Effector CD8-positive, alpha-beta T cell (primary cell): ENCODE data around the gene CLEC3B.
"Not testable (repeated sequence)": the region's sequence is repeated elsewhere in the genome, so short reads cannot be mapped to it uniquely, and the experiment has no call there.

ENCODE experiments used
- DNase-seq: peaks from one replicate; lab custom pipeline; 2025; lab: John Stamatoyannopoulos, UW

CLEC3B gene

DNA sequence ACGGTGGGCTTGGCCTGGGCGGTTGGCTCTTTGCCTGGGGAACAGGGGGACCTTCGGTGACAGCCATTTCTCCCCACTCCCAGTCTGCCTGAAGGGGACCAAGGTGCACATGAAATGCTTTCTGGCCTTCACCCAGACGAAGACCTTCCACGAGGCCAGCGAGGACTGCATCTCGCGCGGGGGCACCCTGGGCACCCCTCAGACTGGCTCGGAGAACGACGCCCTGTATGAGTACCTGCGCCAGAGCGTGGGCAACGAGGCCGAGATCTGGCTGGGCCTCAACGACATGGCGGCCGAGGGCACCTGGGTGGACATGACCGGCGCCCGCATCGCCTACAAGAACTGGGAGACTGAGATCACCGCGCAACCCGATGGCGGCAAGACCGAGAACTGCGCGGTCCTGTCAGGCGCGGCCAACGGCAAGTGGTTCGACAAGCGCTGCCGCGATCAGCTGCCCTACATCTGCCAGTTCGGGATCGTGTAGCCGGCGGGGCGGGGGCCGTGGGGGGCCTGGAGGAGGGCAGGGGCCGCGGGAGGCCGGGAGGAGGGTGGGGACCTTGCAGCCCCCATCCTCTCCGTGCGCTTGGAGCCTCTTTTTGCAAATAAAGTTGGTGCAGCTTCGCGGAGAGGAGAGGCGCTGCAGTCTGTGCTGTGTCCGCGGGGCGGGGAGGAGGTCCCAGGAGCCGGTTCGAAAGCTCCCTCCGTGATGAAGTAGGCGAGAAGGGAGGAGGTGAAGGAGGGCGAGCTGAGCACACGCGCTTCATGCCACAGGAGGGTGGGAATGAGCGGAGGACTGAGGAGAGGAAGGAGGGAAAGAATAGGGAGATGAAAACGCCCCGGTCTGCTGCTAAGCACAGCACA, 9.6 kb downstream of the CLEC3B start:
- DNase-seq = no peak

GRCh38 chr3:45037720-45038455, 11.8 kb downstream of the CLEC3B start:
- DNase-seq = peak; percentile 82

GRCh38 chr3:45041666-45042065, 15.6 kb downstream of the CLEC3B start:
- no peak for DNase-seq

DNA sequence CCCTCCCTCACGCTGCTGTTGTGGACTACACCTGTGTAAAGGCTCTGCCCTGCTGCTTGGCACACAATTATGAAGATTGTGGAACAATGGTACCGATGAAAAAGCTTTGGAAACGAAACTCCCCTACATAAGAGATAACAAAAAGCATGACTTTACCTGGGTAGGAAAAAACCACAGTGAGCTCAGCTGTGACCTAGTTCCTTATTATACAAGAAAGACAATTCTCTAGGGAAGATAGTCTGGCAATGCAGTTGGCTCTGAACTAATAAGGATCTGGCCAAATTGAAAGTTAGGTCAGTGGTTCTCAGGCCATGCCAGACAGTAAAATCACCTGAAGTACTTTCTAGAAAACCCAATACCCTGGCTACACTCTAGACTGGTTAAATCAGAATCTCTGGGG, 16.1 kb downstream of the CLEC3B start:
- no peak for DNase-seq

- DNase-seq = no peak
Measured at GRCh38 chr3:45043728-45044299, 17.7 kb downstream of the CLEC3B start.

- DNase-seq = no peak
Measured at GRCh38 chr3:45048244-45048643, 22.1 kb downstream of the CLEC3B start.

DNA sequence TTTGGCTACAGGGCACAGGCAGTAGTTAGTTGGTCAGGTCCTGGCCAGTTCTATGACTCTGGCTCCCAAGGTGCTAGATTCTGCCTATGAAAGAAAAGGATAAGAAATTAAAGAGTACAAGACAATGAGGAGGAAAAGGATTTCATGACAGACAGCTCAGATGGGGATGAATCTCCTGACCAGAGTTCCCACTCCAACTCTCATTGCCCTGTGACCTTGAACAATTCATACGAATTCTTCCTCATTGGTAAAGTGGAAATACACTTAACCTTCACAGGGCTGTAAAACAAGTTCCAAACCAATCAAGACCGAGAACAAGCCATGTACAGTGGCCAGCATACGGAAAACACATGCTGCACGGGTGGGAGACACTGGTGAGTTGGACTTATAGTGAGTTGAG, 23.7 kb downstream of the CLEC3B start:
- no peak for DNase-seq

DNA sequence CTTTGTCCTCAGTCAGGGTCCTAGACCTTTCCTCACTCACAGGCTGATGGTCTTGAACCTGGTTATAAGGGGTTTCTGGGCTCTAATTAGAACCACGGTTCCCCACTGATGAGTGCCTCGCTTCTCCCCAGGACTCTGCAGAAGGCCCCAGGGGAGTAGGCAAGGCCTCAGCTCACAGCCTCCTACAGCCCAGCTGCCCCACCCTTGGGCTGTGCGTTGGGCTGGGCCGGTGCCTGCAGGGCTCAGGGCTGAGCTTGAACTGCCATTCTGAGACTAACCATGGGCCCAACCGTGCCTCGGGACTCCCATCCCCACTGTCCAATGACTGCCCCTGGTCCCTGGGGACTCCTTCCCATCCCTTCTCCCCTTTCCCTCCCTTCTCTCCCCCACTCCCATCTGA, 25.6 kb downstream of the CLEC3B start:
- no peak for DNase-seq

- DNase-seq = not testable (repeated sequence)
Measured at GRCh38 chr3:45053805-45054195, 27.7 kb downstream of the CLEC3B start.

DNA sequence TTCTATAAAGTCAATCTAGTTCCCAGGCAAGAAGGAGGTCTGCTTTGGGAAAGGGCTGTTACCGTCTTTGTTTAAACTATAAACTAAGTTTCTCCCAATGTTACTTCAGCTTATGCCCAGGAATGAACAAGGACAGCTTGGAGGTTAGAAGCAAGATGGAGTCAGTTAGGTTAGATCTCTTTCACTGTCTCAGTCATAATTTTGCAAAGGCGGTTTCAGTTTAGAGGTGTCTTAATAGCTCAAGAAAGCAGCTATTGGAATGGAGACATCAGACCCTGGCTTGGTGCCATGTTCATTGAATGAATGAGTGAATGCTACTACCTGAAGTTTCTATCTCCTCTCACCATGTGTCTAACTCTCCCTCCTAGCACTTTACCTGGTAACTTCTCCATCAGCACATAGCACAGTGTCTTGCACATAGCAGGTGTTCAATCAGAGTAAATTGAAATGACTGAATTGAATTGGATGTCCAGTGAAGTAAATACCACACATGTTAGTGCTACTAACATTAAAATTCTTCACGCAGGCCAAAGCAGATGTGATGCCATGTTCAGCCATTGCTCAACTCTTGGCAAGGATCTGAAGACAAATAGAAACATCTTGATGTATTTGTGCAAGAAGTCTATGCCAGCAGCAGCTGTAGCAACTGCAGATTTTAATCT, 28.2 kb downstream of the CLEC3B start:
- DNase-seq = no peak

- no peak for DNase-seq
Measured at GRCh38 chr3:45055032-45055410, 28.9 kb downstream of the CLEC3B start.

GRCh38 chr3:45055411-45056143, 29.5 kb downstream of the CLEC3B start:
- no peak for DNase-seq

DNA sequence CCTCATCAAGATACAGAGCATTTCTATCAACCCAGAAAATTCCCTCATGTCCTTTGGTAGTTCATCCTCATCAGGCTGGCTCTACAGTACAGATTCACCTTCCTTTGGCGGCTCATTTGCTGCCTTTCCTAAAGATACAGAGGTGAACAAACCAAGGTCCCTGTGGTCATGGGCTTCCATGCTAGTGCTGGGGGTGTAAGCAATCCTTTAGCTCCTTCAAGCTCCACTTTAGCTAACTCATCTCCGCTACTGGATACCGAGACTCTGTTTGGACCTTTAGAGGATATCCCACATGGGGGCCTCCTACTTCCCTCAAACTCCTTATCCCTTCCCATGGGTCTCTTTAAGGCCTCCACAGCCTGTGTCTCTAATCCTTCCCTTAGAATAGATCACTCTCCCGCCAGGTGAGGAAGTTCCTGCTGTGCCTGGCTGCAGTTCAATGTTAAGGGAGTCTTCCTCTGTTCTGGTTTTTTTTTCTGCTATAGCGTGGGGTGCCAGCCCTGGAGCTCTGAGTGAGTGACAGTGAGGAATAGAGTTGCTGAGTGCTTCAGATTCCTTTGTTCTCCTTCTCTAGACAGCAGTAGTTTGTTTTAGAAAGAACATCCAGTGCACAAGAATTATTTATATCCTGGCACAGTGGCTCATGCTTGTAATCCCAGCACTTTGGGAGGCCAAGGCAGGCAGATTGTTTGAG, 30.7 kb downstream of the CLEC3B start:
- DNase-seq = no peak

DNA sequence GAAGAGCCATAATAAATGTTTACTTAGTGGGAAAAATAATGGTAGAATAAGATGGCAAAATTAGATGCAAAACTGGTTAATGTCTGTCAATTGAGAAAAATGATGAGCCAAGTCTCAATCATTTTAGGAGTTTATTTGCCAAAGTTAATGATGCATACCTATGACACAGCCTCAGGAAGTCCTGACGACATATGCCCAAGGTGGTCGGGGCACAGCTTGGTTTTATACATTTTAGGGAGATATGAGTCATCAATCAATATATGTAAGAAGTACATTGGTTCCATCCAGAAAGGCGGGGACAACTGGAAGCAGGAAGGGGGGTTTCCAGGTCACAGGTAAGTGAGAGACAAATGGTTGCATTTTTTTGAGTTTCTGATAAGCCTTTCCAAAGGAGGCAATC, 31.5 kb downstream of the CLEC3B start:
- no peak for DNase-seq

GRCh38 chr3:45059132-45059531, 33.0 kb downstream of the CLEC3B start:
- no peak for DNase-seq

GRCh38 chr3:45060165-45060892, 34.2 kb downstream of the CLEC3B start:
- no peak for DNase-seq

GRCh38 chr3:45062697-45063070, 36.6 kb downstream of the CLEC3B start:
- DNase-seq = no peak

- DNase-seq = no peak
Measured at GRCh38 chr3:45064512-45065372, 38.6 kb downstream of the CLEC3B start.

GRCh38 chr3:45065373-45065720, 39.2 kb downstream of the CLEC3B start:
- DNase-seq = no peak
